COLO829 (cell line): Measurements from ENCODE around the gene TBC1D3B.
"Not testable (repeated sequence)": the region's sequence is repeated elsewhere in the genome, so short reads cannot be mapped to it uniquely, and the experiment has no call there.

ENCODE experiments used
- DNase-seq: peaks from one replicate; pipeline ENCODE4 v3.0.0; 2012; ENCODE audit warnings: low spot score

The TBC1D3B gene

DNA sequence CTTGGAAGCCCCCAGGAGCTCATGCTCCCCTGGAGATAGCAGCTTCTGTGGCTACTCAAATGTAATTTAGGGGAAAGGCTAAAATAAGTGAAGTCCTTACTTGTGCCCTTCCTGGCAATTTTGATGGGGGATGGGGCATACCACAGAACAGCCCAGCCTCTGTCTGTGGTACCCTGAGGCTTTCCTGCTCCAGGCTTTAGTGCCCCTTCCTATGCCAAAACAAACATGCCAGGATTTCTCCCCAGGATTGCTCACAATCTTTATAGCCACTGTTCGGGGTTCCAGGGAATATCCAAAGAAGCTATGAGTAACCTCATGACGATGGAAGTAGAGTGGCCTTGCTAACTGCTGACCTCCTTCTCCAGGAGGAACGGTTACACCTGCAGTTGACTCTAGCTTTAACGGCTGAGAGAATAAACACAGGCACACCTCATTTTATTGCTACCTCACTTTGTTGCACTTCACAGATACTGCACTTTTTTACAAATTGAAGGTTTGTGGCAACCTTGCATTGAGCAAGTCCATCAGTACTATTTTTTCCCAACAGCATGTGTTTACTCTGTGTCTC lies 47.9 kb downstream of the TBC1D3B start:
- no peak for DNase-seq

DNA sequence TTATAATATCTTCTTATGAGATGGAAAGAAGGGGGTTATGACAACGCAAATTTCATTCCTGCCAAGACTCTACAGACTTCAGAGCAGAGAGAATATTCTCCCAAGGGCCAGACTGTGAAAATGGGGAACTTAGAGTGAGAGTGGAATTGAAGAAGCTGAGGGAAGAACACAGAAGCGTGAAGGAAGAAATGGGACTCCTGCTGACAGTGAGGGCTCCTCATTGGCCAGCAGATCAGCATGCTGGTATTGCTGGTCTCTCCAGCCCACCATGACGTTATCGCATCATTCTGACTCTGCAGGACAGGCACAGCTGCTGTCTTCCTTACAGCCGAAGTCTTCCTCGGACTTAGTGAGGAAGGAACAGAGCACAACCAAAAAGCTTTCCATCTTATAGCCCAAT lies 48.5 kb downstream of the TBC1D3B start:
- no peak for DNase-seq

DNA sequence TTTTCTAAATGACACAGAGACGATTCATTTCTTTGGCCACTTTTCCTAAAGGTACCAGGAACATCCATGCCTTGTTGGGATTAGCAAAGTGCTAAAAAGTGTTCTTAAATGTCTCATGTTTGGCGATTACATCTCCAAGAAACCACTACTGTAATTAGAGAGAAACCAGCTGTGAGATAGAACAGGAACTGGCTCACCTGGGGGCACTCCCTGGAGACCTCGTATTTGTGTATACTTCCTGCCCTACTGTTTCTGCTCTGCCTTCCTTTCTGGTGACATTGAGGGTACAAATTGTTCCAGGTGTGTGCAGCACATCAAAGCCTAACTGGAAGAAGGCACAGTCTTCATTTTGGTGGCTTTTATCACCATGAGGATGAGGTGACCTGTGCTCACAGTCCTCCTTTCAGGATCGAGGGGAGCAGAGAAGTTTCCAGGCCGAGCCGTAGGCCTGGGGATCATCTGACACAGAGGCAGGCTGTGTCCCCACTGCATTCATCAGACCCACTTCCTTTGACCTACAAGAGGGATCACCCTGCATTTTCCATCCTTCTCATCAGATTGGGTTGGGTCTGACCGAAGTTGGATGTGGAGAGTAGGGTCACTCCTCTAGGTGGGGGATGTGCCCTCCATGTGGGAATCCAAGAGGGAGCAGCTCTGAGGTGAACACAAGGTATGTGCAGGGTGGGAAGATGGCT lies 49.1 kb downstream of the TBC1D3B start:
- DNase-seq: no peak

DNA sequence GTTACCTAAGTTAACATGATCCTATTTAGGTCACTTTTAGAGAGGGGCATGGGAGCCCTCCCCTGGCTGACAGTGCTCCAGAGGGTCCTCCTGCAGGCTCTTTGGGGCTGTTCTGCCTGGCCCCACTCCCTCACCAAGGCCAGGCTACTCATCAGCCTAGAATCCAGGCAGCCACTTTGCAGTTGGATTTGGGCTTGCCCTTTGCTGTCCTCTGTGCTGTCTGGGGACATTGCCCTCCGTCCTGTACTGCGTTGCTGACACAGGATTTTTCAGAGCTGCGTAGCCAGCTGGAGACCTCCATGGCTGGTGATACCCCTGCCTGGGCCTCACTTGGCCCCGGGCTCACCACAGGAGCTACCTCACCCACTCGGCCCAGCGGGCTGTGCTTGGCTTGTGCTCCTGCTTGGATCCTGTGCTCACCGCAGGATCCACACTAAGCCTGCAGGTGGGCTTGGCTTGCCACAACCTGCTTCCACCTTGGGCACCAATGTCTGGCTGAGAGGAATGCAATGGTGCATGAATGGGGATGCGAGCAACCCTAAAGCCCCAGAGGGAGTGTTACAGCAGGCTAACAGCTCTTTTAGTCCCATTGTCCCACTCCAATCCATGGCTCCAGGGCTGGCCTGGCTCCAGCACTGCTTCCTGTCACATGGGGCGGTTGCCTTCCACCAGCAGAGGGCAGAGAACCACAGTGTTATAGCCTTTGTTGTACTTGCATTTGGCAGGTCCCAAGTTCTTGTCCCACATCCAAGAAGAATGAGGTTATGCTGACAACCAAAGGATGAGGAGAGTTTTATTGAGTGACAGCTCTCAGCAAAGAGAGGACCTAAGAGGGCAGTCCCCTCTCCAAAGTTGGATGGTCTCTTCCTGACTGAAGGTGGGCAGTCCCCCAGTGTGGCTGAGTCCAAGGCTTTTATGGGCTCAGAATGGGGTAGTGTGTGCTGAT lies 51.3 kb downstream of the TBC1D3B start:
- DNase-seq: no peak

DNA sequence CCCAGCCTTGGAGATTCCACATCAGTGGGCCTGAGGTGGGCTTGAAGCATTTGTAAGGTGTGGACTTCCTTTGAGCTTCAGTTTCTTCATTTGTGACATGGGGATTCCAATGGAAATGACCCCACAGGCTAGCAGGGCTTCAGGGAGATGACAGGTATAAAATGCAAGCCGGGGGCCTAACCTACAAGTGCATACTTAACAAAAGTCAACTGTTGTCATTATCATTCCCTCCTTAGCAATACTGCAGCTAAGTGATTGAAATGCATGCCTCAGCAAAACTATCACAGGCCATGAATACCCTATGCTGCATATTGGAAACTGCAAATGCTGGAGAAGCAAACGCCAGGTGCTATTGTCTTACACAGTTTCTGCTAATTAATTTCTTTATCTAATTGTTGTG lies 53.0 kb downstream of the TBC1D3B start:
- DNase-seq: no peak

DNA sequence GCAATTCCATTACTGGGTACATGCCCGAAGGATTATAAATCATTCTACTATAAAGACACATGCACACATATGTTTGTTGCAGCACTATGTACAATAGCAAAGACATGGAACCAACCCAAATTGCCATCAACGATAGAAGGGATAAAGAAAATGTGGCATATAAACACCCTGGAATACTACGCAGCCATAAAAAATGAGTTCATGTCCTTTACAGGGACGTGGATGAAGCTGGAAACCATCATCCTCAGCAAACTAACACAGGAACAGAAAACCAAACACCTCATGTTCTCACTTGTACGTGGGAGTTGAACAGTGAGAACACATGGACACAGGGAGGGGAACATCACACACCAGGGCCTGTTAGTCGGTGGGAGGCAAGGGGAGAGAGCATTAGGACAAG lies 55.3 kb downstream of the TBC1D3B start:
- DNase-seq: not testable (repeated sequence)

DNA sequence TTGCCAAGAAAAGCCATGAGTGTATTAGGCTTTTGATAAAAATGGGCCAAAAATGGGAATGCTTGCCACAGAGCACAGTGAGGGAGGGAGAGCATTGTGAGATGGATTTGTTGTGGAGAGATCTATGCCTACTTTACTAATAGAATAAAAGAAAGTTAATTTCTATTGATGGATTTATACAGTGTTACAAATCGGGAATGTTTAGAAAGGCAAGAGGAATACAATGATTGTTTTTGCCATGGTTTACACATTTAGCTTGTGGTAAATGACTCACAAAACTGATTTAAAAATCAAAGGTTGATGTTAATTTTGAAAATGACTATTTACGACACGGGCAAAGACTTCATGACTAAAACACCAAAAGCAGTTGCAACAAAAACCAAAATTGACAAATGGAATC lies 56.2 kb downstream of the TBC1D3B start:
- DNase-seq: no peak

DNA sequence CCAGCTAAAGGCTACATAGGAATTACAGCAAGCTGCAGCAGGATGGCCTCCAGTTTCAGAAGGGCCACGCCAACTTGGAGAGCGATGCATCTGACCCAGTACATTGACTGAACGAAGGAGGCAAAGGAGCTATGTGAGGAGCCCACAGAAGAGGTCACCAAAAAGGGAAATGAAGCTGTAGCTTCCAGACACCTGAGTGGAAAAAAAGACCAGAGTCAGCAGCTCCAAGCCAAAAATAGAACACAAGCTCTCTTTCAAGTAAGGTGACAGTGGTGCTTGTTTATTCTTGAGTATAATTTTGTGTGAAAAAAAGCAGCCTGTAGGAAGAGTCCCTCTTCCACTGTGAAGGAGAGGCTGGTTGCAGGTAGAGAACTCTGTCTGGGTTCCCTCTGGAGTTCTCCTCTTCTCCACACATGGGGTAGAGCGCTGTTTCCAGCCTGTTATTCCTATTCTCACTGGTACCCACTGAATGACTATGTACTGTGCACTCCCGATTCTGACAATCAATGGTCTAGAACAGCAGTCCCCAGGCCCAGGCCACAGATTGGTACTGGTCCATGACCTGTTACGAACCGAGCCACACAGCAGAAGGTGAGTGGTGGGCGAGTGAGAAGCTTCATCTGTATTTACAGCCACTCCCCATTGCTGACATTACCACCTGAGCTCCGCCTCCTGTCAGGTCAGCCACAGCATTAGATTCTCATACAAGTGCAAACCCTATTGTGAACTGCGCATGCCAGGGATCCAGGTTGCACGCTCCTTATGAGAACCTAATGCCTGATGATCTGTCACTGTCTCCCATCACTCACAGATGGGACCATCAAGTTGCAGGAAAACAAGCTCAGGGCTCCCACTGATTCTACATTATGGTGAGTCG lies 57.7 kb downstream of the TBC1D3B start:
- DNase-seq: no peak

DNA sequence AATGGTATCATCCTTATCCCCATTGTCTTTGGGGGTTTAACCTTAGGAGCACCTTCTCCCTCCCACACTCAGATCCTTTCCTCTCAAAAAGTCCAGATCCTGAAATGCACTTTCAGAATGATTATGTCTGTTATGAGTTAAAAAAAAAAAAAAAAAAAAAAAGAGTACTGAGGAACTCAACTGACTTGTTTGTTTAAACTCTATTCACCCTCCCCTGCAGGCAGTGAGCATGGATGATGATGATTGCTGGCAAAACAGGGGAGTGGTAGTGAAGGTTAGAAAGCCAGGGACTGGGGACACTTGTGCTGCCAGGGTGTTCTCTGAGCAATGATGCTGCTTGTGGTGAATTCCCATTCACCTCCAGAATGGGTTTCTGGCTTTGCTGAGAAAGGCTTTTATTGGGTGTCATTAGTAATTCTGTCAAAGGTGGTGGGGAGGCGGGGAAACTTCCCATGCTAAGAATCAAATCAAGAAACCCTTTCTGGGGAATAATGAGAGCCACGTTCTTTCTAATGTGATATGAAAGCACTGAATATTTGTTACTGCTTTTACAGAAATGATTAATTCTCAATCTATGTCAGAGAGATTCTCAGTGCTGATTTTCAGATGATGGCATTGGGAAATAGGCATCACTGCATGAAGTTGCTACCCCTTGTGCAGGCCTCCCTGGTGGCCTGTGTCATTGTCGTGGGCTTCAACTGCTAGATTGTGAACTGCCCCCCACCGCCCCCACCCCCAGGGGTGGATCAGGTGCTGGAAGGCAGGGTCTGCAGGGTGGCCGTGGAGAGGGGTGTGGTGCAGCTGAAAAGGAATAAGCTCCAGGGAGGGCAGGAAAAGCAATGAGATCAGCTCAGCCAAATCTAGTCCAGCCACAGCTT lies 58.7 kb downstream of the TBC1D3B start:
- no peak for DNase-seq
